GM18873 (cell line): ENCODE results near the gene AGAP9.
"Not testable (repeated sequence)": the region's sequence is repeated elsewhere in the genome, so short reads cannot be mapped to it uniquely, and the experiment has no call there.

Source experiments
- ATAC-seq: cut with Tn5 transposase; IDR thresholded peaks from one replicate; pipeline ENCODE4 v1.9.1; 2021; ENCODE audit warnings: mild to moderate bottlenecking, moderate library complexity, moderate number of reproducible peaks; ENCODE audit not compliant: unreplicated experiment, low FRiP score

Gene AGAP9

DNA sequence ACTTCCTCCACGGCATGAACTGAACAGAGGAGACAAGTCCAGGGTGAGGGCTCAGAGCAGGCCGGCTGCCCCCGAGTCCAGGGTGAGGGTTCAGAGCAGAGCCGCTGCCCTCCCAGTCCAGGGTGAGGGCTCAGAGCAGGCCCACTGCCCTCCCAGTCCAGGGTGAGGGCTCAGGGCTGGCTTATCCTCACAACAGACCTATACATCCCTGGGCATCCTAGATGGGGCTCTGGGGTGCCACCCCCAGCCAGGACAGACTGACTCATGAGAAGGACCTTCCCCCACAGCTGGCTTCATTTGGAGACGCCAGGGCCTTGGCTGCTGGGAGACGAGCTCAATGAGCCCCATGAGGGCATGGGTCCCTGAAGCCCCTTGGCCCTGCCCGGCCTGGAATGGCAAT, 33.8 kb downstream of the AGAP9 start:
- not testable (repeated sequence) for ATAC-seq

DNA sequence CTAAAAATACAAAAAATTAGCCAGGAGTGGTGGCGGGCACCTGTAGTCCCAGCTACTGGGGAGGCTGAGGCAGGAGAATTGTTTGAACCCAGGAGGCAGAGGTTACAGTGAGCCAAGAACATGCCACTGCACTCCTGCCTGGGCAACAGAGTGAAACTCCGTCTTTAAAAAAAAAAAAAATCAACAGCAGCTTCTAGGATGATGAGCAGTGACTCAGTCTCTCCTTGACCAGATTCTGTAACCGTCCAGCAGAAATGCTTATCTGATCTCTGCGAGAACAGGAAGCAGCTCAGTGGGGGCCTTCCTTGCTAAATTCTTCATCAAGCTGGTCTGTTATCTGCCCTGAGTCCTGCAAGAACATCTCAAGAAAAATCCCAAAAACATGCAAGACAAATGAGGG, 37.5 kb downstream of the AGAP9 start:
- ATAC-seq: not testable (repeated sequence)

DNA sequence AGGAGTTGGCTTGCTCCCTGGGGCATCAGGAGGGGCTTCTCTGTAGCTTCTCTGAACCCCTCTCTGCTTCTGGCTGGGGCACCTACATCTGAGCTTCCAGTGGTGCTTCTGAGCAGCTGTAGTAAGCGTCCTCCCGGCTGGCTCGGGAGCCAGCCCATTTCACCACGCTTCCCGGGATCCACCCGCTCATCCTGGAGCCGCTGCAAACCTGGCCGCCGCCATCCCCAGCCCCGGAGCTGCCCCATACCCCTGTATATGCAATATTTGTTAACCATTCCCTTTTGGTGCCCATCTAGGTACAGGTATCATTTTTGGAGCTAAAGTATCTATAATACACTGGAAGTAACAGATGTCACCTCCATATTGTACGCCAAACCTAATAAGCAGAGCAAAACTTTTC, 38.7 kb downstream of the AGAP9 start:
- ATAC-seq: not testable (repeated sequence)

DNA sequence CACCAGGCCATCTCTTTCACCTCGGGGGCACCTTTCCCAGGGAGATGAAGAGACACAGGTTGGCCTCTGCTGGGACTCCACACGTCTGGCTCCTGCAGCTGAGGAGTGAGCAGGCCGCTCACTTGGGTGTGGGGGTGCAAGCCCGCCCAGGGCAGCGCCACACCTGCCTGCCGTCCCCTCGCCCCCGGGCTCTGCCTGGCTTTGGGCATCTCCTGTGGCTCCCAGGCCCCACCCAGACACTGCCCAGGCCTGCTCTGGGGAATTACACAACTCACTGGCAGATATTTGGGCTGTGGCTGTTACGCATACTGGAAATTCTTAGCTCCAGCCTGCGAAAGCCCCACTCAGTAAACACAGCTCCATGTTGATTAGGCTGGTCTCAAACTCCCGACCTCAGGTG, 39.5 kb downstream of the AGAP9 start, which contains the start of gene ANXA8:
ANXA8 (minus strand) TSS at position 193 of the 400 bp plus-strand sequence; CDS start at position 11, 182 bp downstream.
- not testable (repeated sequence) for ATAC-seq

DNA sequence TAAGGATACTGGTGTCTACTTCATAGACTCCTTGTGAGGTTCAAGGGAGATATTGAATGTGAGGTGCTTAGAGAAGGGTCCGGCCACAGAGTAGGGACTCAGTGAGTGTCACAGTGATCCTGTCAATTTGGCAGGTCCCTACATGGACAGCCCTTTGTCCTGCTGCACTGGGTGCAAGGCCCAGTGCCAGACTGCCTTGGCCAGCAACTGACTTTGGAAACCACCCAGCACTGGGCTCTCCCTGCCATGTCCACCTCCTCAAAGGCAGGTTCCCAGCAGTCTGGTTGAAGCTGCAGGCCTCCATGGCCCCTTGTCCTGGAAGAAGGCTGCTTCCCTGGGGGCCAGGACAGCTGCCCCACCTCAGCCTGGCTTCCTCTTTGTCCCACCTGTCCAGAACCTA, 41.1 kb downstream of the AGAP9 start:
- ATAC-seq: not testable (repeated sequence)

DNA sequence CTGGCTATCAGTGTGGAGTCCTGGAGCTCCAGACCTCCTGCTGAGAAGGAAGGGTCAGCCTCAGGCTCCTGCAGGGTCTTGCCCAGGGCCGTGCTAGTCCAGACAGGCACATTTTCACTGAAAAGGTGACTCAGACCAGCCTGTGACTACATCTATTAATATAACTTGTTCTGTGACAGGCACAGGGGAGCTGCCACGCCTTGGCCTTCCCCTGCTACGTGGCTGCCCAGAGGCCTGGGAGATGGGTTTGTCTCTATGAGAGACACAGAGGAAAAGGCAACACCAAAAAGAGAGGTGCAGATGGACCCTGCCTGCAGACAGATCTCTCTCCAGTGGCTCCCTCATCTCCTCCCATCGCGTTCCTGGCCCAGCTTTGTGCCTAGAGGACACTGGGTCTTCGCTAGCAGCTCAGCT, 41.7 kb downstream of the AGAP9 start:
- not testable (repeated sequence) for ATAC-seq

DNA sequence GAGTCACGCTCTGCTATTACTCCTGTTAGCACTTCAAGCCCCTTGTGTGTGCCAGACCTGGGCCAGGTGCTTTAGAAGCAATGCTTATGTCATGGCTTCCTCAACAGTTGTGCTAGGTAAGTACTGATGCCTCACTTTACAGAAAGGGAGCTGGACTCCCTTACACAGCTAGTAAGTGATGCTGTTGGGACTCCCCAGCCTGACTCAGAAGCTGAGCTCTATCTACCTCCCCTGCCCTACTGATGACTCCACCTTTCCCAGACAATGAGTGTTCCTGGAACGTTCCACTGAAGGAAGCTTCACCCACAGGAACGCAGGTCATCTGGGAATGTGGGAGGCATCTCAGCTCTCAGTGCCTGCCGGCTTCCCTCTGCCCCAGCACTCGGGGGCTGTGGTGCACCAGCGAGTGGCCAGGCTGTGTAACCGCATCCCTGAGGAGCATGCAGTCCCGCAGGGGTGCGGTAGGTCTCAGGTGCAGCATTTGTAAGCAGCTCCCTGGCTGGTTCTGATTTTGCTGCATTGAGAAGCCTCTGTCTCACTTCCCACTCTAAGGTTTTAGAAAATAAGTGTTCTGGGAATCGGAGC, 42.2 kb downstream of the AGAP9 start:
- not testable (repeated sequence) for ATAC-seq

DNA sequence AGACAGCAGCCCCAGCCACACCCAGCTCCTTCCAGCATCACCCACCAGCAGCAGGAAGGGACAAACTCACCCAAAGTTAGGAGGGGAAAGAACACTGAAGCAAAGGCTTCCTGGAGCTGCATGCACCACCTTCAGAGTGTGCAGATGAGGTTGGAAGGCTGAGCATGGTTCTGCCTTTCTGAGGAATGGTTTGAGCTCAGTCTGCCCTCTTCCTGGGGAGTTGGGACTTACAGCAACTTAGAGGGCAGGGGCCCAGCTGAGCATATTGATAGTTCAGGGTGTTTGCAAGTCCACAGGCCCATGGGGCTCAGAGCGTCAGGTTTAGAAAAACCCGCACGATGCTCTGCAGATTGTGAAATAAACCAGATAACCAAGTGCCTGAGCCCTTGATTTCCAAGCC, 43.3 kb downstream of the AGAP9 start:
- not testable (repeated sequence) for ATAC-seq

DNA sequence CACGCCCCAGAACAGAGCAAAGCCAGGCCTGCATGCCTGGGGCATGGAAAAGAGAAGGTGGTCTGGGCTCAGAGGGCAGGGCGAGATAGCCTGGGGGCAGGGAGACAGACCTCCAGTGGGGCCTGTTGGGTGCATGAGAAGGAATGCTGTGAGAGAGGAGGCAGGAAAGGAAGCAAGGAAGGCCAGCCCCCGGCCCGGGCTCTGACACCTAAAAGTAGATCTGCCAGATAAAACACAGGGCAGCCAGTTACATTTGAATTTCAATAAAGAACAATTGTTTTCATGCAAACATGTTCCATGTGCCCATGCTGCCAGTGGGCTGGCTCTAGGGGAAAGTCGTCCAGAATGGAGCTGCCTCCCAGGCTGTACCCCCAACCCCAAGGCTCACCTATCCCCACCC, 45.3 kb downstream of the AGAP9 start:
- not testable (repeated sequence) for ATAC-seq

DNA sequence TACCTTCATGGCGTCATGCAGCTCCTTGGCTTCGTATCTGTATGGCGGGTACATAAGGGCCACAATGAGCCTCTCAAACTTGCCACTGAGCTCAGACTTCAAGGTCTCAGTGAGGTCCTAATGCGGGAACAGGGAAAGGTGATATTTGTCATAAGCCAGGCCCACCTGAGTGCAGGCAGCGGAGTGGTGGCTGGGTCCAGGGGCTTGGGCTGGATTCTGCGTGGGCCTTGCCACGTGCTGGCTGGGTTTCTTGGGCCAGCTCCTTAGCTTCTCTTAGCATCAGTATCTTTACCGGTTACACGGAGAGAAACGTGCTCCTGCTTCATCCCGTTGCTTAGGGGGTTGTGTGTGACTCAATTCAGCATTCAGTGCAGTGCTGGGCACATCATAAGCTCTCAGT, 46.4 kb downstream of the AGAP9 start:
- ATAC-seq: not testable (repeated sequence)

DNA sequence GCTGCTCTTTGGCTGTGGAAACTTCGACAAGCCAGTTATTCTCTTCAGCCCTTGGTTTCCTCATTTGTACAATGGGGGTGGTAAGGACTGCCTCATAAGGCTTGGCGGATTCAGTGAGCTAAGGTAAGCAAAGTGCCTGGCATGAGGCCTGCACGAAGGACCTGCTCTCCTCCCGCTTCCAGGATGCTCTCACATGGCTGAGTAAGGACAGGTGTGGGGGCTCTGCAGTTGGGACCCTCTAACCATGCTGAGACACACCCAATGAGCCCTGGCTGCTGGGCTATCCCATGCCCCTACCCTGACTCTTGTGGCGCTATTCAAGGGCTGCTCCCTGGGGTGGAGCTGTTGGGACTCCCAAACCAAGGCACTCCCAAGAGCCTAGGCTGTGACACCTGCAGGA, 48.3 kb downstream of the AGAP9 start:
- ATAC-seq: not testable (repeated sequence)

DNA sequence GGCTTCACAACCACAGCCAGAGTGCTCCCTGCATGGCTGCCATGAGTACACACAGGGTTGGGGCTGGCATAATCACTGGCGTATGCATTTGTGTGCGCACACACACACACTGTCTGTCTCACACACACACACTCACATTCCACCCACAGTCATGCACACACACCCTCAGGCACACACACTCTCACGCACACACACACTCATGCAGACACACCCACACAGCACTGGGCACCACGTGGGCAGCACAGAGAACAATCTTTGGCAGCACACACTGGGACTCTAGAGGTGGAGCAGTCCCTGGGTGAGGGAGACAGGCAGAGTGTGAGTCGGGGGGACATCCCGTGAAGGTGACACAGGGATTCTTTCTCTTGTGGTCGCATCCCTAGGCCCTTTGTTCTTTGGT, 49.9 kb downstream of the AGAP9 start:
- ATAC-seq: not testable (repeated sequence)

DNA sequence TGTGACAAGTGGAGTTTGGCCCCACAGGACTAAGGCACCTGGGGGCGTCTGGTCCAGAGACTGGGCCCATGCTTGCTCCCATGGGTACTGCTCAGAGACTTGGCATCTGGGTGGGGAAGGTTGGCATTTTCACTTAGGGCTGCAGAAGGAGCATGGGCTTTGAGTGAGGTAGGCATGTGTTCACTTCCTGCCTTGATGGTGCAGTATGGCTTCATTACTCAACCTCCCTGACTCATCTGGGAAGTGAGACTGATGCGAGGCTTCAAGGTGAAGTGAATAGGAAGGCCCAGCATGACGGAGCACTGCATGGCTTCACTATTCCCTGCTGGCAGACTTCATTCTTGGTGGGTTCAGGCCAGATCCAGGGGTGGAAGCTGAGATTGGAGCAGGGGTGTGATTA, 50.8 kb downstream of the AGAP9 start:
- ATAC-seq: peak; percentile 62

DNA sequence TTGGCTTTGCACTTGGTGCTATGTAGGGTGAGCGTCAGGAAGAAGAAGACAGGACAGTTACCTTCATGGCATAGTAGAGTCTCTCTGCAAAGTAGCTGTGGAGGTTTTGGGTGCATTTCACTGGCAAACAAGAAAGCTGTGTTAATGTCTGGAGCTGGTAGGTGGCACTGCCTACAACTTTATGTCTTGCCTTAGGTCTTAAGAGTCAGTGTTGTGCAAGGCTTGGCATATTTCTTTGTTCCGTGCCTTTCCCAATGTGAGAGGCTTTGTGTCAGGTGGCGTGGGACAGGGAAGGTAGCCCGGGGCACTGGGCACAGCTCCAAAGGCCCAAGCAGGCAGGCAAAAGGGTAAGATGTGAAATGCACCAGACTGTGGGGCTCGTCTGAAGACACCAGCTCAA, 51.4 kb downstream of the AGAP9 start:
- ATAC-seq: not testable (repeated sequence)

DNA sequence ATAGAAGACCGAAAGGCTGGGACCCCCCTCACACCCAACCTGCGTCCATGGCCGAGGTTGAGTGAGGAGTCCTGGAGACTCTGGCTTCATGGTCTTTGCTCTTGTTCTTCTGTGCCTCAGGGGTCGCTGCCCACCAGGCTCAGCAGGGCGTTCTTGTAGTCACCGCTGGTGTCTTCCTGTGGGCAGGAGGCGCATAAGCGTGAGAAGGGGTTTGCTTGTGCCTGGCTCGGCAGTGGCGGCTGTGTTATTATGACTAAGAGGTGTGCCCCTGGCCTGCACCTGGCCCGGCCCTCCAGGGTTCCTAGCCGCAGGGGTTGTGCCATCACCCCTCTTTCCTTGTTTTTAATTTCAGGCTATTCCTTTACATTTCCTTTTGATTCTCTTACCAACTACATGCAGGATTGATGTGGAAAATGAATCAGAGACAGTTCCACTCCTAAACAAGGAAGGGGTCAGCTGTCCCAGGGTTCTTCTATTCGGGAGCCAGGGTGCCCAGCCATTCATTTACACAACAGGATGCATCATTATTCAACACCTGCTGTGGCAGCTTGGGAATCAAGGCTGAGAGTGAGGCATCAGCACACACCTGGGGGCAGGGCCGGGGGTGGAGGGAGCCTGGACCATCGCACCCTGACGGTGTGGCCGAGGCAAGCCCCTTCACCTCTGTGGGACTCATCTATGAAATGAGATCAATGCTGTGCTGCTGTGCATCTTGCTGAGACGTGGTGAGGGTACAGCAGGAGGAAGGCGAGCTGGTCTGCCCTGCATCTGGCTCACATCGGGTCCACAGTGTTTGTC, 54.5 kb downstream of the AGAP9 start:
- not testable (repeated sequence) for ATAC-seq

DNA sequence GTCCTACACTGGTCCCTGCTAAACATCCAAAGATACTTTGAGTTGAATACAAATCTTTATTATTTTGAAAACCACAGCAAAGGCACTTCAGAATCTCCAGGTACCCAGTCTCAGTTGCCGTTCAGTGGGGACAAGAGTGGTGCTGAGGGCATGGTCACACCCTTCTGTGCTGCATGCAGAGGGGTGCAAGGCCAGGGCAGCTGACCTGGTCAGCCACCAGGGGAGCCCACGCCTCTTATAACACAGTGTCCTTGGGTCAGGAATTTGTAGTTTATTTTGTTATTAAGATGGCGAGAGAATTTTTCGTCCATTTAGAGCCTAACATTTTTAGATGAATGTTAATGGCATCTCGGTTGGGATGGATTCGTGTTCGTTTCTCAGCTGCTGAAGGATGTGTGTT, 55.5 kb downstream of the AGAP9 start:
- not testable (repeated sequence) for ATAC-seq

DNA sequence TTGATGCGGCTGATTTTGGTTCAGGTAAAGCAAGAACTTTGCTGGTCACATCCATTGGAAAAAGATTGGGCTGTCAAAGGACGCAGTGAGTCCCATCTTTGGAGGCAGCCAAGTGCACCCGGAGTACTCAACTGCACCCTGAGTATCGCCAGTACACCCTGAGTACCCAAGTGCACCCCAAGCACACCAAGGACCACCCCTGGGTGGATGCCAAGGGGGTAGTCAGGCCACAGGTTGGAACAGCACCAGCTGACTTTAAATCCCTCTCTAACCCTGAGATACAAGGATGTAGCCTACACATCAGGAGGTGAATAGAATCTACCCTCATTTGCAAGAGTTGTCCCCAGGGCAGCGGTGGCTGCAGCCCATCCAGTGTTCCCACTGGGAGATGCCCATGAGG, 56.0 kb downstream of the AGAP9 start:
- not testable (repeated sequence) for ATAC-seq

DNA sequence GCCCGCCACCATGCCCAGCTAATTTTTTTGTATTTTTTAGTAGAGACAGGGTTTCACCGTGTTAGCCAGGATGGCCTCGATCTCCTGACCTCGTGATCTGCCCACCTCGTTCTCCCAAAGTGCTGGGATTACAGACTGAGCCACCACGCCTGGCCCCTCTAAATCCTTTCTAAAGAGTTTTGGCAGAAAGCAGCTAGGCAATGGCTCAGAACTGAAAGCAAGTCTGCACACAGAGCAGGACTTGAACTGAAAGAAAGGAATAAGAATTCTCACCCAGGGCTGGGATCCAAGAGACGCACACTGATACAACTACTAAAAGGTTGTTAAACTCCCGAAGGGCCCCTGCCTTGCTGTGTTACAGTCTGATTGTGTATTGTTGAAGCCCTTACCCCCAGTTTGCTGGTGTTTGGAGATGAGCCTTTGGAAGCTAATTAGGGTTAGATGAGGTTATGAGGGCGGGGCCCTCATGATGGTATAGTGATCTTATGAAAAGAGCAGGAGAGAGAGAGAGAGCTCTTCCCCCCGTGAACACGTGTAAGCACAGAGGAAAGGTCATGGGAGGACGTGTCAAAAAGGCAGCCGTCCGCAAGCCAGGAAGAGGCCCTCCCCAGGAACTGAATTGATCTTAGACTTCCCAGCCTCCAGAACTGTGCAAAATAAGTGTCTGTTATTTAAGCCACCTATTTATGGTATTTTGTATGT, 58.1 kb downstream of the AGAP9 start:
- not testable (repeated sequence) for ATAC-seq

DNA sequence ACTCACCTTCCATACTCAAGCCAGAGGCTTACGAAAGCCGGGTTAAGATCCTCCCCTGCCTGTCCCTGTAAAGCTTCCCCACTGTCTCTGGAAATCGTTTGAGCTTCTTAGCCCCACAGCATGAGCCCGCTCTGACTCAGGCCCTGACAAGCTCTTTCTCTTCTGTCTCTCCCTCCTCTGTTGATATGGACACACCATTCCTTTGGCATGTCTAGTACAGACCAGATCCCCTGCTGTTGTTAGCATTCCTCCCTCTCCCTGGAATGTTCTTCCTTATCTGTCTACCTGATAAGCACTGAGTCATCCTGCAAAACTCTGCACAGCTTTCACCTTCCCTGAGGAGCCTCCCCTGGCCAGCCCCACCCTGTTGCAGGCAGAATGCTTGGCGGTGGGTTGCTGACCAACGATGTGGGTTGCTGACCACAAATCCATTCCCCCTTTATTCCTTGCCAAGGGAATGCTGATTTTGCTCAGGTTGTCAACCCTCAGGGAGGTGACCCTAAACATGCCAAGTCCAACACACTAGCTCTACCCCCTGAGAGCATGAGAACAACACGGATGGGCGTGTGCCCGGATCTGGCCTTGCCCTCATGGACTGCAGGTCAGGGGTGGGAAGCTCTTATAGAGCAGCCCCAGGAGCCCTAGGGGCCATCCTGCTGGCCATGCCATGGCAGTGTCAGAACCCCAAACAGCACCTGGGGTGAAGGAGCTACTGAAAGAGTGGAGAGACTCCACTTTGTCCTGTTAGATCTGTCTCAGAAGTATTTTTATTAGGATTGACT, 60.7 kb downstream of the AGAP9 start:
- ATAC-seq: not testable (repeated sequence)

DNA sequence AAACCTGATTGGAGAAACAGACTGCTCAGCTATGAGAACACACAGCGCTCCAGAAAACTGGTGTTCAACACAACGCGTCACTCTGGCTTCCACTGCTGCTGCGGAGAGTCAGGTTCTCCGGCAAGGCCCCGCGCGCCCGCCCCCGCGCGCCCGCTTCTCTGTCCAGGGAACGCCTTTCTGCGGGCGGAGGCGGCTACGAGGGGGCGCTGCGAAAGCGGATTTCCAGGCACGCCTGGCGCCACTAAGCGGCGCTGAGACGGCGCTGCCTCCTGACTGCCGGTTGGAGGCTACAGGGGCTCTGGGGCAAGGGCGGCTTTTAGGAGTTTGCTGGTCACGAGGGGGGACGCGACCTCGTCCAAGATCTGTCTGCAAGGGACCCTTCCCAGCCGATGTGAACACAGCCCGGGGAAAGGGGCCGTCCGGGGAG, 62.2 kb downstream of the AGAP9 start:
- not testable (repeated sequence) for ATAC-seq
